H1 (cell line): Measurements from ENCODE around the gene SPTAN1.

Source experiments
- ATF2 ChIP-seq: IDR thresholded peaks from 2 replicates; pipeline ENCODE4 v1.6.1; 2012; ENCODE audit warnings: low read length, inconsistent platforms
- CEBPB ChIP-seq: IDR thresholded peaks from 2 replicates; pipeline ENCODE4 v1.6.1; 2012; ENCODE audit warnings: low read depth, low read length
- CTCF ChIP-seq, 3 experiments: IDR thresholded peaks; 1 replicate in 2 of 3; 2 replicates in 1 of 3; pipeline versions ENCODE4 v1.5.1 to v1.6.1; 2011; ENCODE audit warnings: low read length in 3 of 3, mild to moderate bottlenecking in 3 of 3, inconsistent platforms in 2 of 3, low read depth in 1 of 3, moderate library complexity in 1 of 3; ENCODE audit not compliant: insufficient read depth in 1 of 3; ENCODE audit errors: control extremely low read depth in 1 of 3
- POLR2A ChIP-seq, 2 experiments: IDR thresholded peaks; 1 replicate in 1 of 2; 2 replicates in 1 of 2; pipeline ENCODE4 v1.6.1; 2011; ENCODE audit warnings: low read depth in 2 of 2, low read length in 2 of 2, mild to moderate bottlenecking in 2 of 2; ENCODE audit errors: control extremely low read depth in 1 of 2
- SP2 ChIP-seq: IDR thresholded peaks from 2 replicates; pipeline ENCODE4 v1.6.1; 2012; ENCODE audit warnings: mild to moderate bottlenecking, low read length, inconsistent platforms

- no peak for TF ChIP-seq ATF2
- no peak for TF ChIP-seq CTCF (IDR thresholded peaks at IDR 0.05; ENCODE audit: control extremely low read depth in 1 of 3, insufficient read depth in 1 of 3, low read depth in 1 of 3, low read length in 3 of 3)
- TF ChIP-seq CEBPB, result no peak
- TF ChIP-seq POLR2A (IDR thresholded peaks at IDR 0.05; ENCODE audit: control extremely low read depth in 1 of 2, low read depth in 2 of 2, low read length in 2 of 2), result no peak
- TF ChIP-seq SP2, result no peak
These were observed 73.8 kb downstream of the SPTAN1 start for GRCh38 chr9:128626181-128626580.
